ENCODE measurements around the gene SFXN1.

SFXN1 gene

GRCh38 chr5:175535796-175536195, 57.4 kb downstream of the SFXN1 start:
- TF ChIP-seq CTCF (IDR thresholded peaks at IDR 0.05; ENCODE audit: low read depth, low read length), result no peak
- DNase-seq (ENCODE audit: low read depth in 2 of 2), result no peak
- H3K4me3 ChIP-seq (replicated peaks in 1 of 2; ENCODE audit: low read depth in 2 of 2, low read length in 2 of 2), result no peak overlapping the region

GRCh38 chr5:175538576-175538975, 60.2 kb downstream of the SFXN1 start:
- H3K4me3 ChIP-seq (replicated peaks in 1 of 2; ENCODE audit: low read depth in 2 of 2, low read length in 2 of 2), result no peak overlapping the region
- no peak for TF ChIP-seq CTCF (IDR thresholded peaks at IDR 0.05; ENCODE audit: low read depth, low read length)
- DNase-seq (ENCODE audit: low read depth in 2 of 2), result no peak

- no peak for TF ChIP-seq CTCF (IDR thresholded peaks at IDR 0.05; ENCODE audit: low read depth, low read length)
- DNase-seq (ENCODE audit: low read depth in 2 of 2), result no peak
- H3K4me3 ChIP-seq (replicated peaks in 1 of 2; ENCODE audit: low read depth in 2 of 2, low read length in 2 of 2), result no peak overlapping the region
Measured at GRCh38 chr5:175539936-175540335, 61.6 kb downstream of the SFXN1 start.

- no peak for TF ChIP-seq CTCF (IDR thresholded peaks at IDR 0.05; ENCODE audit: low read depth, low read length)
- no peak overlapping the region for H3K4me3 ChIP-seq (replicated peaks in 1 of 2; ENCODE audit: low read depth in 2 of 2, low read length in 2 of 2)
- DNase-seq (ENCODE audit: low read depth in 2 of 2), result no peak
Measured at GRCh38 chr5:175541264-175541663, 62.9 kb downstream of the SFXN1 start.

- TF ChIP-seq CTCF (IDR thresholded peaks at IDR 0.05; ENCODE audit: low read depth, low read length), result no peak
- H3K4me3 ChIP-seq (replicated peaks in 1 of 2; ENCODE audit: low read depth in 2 of 2, low read length in 2 of 2), result no peak overlapping the region
- DNase-seq (ENCODE audit: low read depth in 2 of 2), result no peak
Measured at GRCh38 chr5:175542232-175542965, 64.0 kb downstream of the SFXN1 start.

- DNase-seq (ENCODE audit: low read depth in 2 of 2), result no peak
- TF ChIP-seq CTCF (IDR thresholded peaks at IDR 0.05; ENCODE audit: low read depth, low read length), result no peak
- no peak overlapping the region for H3K4me3 ChIP-seq (replicated peaks in 1 of 2; ENCODE audit: low read depth in 2 of 2, low read length in 2 of 2)
Measured at GRCh38 chr5:175542966-175543235, 64.5 kb downstream of the SFXN1 start.

GRCh38 chr5:175544108-175544511, 65.8 kb downstream of the SFXN1 start:
- H3K4me3 ChIP-seq (replicated peaks in 1 of 2; ENCODE audit: low read depth in 2 of 2, low read length in 2 of 2), result no peak overlapping the region
- no peak for TF ChIP-seq CTCF (IDR thresholded peaks at IDR 0.05; ENCODE audit: low read depth, low read length)

More at GRCh38 chr5:175544108-175544511, 65.8 kb downstream of the SFXN1 start:
- DNase-seq (ENCODE audit: low read depth in 2 of 2), result no peak
